K562 (cell line): ENCODE measurements around the gene NFAM1. TPM values are rescaled to one million over a fixed set of nuclear protein-coding genes. Genes with fewer than 3 reads are reported as not detected.

Experiments used
- ATAC-seq: fragments of 200-7000 bp; cut with Tn5 transposase; 3 replicates; pipeline ENCODE4 v1.9.1; 2020; ENCODE audit warnings: moderate library complexity
- BruUV-seq: library from RNA; stranded (reverse); fragments of 400-500 nt; replicated peaks from 2 replicates; lab custom pipeline; 2021; lab: Mats Ljungman, UMichigan
- CTCF ChIA-PET: fragments of 300-600 bp; formaldehyde crosslinking; extraction: SDS; loops from one replicate; lab custom pipeline; 2021; ENCODE audit warnings: low intra/inter-chr PET ratio; lab: Yijun Ruan, JAX
- POLR2A ChIA-PET: fragments of 300-600, 350-650 bp; sonication (Branson Sonifier 250); formaldehyde crosslinking; extraction: SDS; loops from one replicate; lab custom pipeline; 2021; ENCODE audit warnings: antibody characterized with exemption, inconsistent platforms; lab: Yijun Ruan, JAX
- DNase-seq, 4 experiments: peaks; one replicate each; pipeline versions ENCODE4 v3.0.0 to v3.0.0-alpha.2; 2011 to 2018; ENCODE audit warnings: low spot score in 3 of 4, mixed read lengths in 3 of 4; ENCODE audit errors: extremely low read depth in 1 of 4
- FAIRE-seq: peaks from 2 replicates; lab custom pipeline; 2011; peaks lifted over from hg19 to GRCh38; lab: Jason Lieb, UNC
- H2AFZ ChIP-seq: 2 replicates; pipeline ENCODE4 v1.6.0; 2011; ENCODE audit warnings: low read depth, low read length, control low read depth, inconsistent platforms
- H3K27ac ChIP-seq: fragments of 200-600 bp; 3 replicates; pipeline ENCODE4 v1.8.0; 2011; ENCODE audit warnings: low read depth, mild to moderate bottlenecking, control low read depth, inconsistent platforms, low read length, moderate library complexity, mixed read lengths; ENCODE audit errors: extremely low read depth
- H3K27me3 ChIP-seq, 2 experiments: fragments of 300-600 bp in 1 of 2; 2 replicates in 1 of 2; 3 replicates in 1 of 2; pipeline versions ENCODE4 v1.6.0 to v1.8.0; 2011; ENCODE audit warnings: inconsistent platforms in 2 of 2, low read length in 2 of 2, mild to moderate bottlenecking in 1 of 2, mixed read lengths in 1 of 2, moderate library complexity in 1 of 2; ENCODE audit not compliant: control insufficient read depth in 2 of 2, insufficient read depth in 2 of 2
- H3K36me3 ChIP-seq: fragments of 300-600 bp; 3 replicates; pipeline ENCODE4 v1.8.0; 2011; ENCODE audit warnings: mild to moderate bottlenecking, low read length, inconsistent platforms; ENCODE audit not compliant: control insufficient read depth, insufficient read depth
- H3K4me1 ChIP-seq, 2 experiments: fragments of 200-600 bp in 1 of 2; replicated peaks in 1 of 2; 2 replicates in 1 of 2; 3 replicates in 1 of 2; pipeline versions ENCODE4 v1.5.1 to v1.8.0; 2011; ENCODE audit warnings: inconsistent platforms in 2 of 2, low read length in 2 of 2, mild to moderate bottlenecking in 1 of 2, mixed read lengths in 1 of 2, moderate library complexity in 1 of 2; ENCODE audit not compliant: control insufficient read depth in 2 of 2, insufficient read depth in 2 of 2
- H3K4me2 ChIP-seq: 2 replicates; pipeline ENCODE4 v1.6.1; 2011; ENCODE audit warnings: low read length, control low read depth, inconsistent platforms, mixed read lengths; ENCODE audit not compliant: insufficient read depth
- H3K4me3 ChIP-seq: fragments of 200-600 bp; sonication (generic), shearing (Covaris generic); 2 replicates; pipeline ENCODE4 v1.5.1; 2016; ENCODE audit warnings: control low read depth, inconsistent platforms
- H3K79me2 ChIP-seq: fragments of 200-600 bp; 3 replicates; pipeline ENCODE4 v1.8.0; 2011; ENCODE audit warnings: low read length, inconsistent platforms; ENCODE audit not compliant: control insufficient read depth, insufficient read depth
- H3K9ac ChIP-seq, 2 experiments: 2 replicates each; pipeline versions ENCODE4 v1.6.0 to v1.6.1; 2011; ENCODE audit warnings: low read depth in 2 of 2, low read length in 2 of 2, control low read depth in 1 of 2, inconsistent platforms in 1 of 2, mild to moderate bottlenecking in 1 of 2, mixed read lengths in 1 of 2; ENCODE audit not compliant: insufficient read depth in 1 of 2
- H3K9me1 ChIP-seq: one replicate; pipeline ENCODE4 v1.6.0; 2011; ENCODE audit warnings: inconsistent platforms, mild to moderate bottlenecking, low read length, moderate library complexity; ENCODE audit not compliant: control insufficient read depth, insufficient read depth
- H3K9me3 ChIP-seq: replicated peaks from 2 replicates; pipeline ENCODE4 v1.5.1; 2011; ENCODE audit warnings: low read depth, low read length, inconsistent platforms; ENCODE audit not compliant: control insufficient read depth, insufficient read depth
- H4K20me1 ChIP-seq: replicated peaks from 2 replicates; pipeline ENCODE4 v1.6.1; 2011; ENCODE audit warnings: low read length, inconsistent platforms, mixed read lengths; ENCODE audit not compliant: control insufficient read depth, insufficient read depth
- CBX2 ChIP-seq: fragments of 200-600 bp; sonication (generic); IDR thresholded peaks from one replicate; pipeline ENCODE4 v1.6.1; 2012; ENCODE audit warnings: mild to moderate bottlenecking, low read length, inconsistent platforms; ENCODE audit not compliant: insufficient read depth, poor library complexity, severe bottlenecking
- CBX8 ChIP-seq: fragments of 200-600 bp; sonication (generic); IDR thresholded peaks from 2 replicates; pipeline ENCODE4 v1.6.1; 2012; ENCODE audit warnings: borderline replicate concordance, mixed run types, low read depth, mild to moderate bottlenecking, moderate library complexity, mixed read lengths, low read length, control low read depth, inconsistent platforms; ENCODE audit not compliant: poor library complexity, severe bottlenecking; ENCODE audit errors: extremely low read depth
- COPS2 ChIP-seq: fragments of 450-650 bp; conservative IDR thresholded peaks from 2 replicates; pipeline ENCODE4 v1.6.1; 2016; ENCODE audit warnings: mild to moderate bottlenecking, moderate library complexity
- HMBOX1 ChIP-seq: sonication (generic); IDR thresholded peaks from 2 replicates; pipeline ENCODE4 v1.6.1; 2016
- JUN ChIP-seq, 2 experiments: sonication (generic) in 1 of 2; formaldehyde crosslinking in 1 of 2; IDR thresholded peaks; 2 replicates each; pipeline versions ENCODE4 v1.6.1 to v1.8.0; 2012 to 2022; ENCODE audit warnings: borderline replicate concordance in 2 of 2, mild to moderate bottlenecking in 2 of 2, improper control_type of control experiment in 1 of 2, low read depth in 1 of 2, low read length in 1 of 2, missing genetic modification reagents in 1 of 2
- KAT2B ChIP-seq: IDR thresholded peaks from one replicate; pipeline ENCODE4 v1.6.1; 2012; ENCODE audit warnings: low read depth, mild to moderate bottlenecking, control low read depth, inconsistent platforms, low read length, moderate library complexity
- NR3C1 ChIP-seq: sonication (generic); formaldehyde crosslinking; IDR thresholded peaks from 2 replicates; pipeline ENCODE4 v1.8.1; 2022; ENCODE audit warnings: missing genetic modification reagents
- PTRF ChIP-seq: fragments of 450-650 bp; IDR thresholded peaks from 2 replicates; pipeline ENCODE4 v1.6.1; 2016; ENCODE audit warnings: mild to moderate bottlenecking, missing genetic modification characterization, missing compliant biosample characterization
- RBM15 ChIP-seq: fragments of 200-400 bp; formaldehyde crosslinking; IDR thresholded peaks from 2 replicates; pipeline ENCODE4 v1.6.1; 2018; ENCODE audit warnings: mild to moderate bottlenecking, low read length, moderate library complexity; ENCODE audit not compliant: insufficient read depth
- ZFP30 ChIP-seq: fragments of 250-450 bp; sonication (Bioruptor Pico); IDR thresholded peaks from 2 replicates; pipeline ENCODE4 v1.8.0; 2022; ENCODE audit warnings: moderate library complexity, mild to moderate bottlenecking, inconsistent platforms, borderline replicate concordance
- ZNF146 ChIP-seq: IDR thresholded peaks from one replicate; pipeline ENCODE4 v1.6.1; 2018; ENCODE audit warnings: missing compliant biosample characterization; ENCODE audit not compliant: unreplicated experiment
- ZNF24 ChIP-seq: fragments of 450-650 bp; IDR thresholded peaks from 2 replicates; pipeline ENCODE4 v1.6.1; 2016
- ZNF778 ChIP-seq: fragments of 450-650 bp; formaldehyde crosslinking; IDR thresholded peaks from 2 replicates; pipeline ENCODE4 v1.4.0; 2020; ENCODE audit warnings: mild to moderate bottlenecking, moderate library complexity
- WGBS: fragments of 100-300 bp; shearing (Covaris generic); methylation state at CpG from one replicate; pipeline ENCODE4 v1.1.6; 2016; ENCODE audit warnings: low coverage, mixed read lengths; ENCODE audit not compliant: insufficient coverage; ENCODE audit errors: missing lambda C conversion rate; 5-methylcytosine and 5-hydroxymethylcytosine counted together
- in situ Hi-C: fragments of 300-500 bp; cut with MboI; formaldehyde crosslinking; loops from 4 replicates; pipeline ENCODE4 v1.15.0; 2018; ENCODE audit warnings: inconsistent platforms, mixed read lengths
- intact Hi-C: fragments of 100-400 bp; cut with micrococcal nuclease; formaldehyde crosslinking; loops from 2 replicates; pipeline ENCODE4 v1.14.2; 2022
- polyA plus RNA-seq, 8 experiments: library from polyadenylated mRNA; depleted of rRNA in 4 of 8; stranded (reverse) in 5 of 8; unstranded in 3 of 8; fragments of >200 nt; fragmentation: Nextera tagmentation in 2 of 8; fragmentation: Illumina TruSeq in 1 of 8; extraction: Ambion mirVana in 2 of 8; extraction: Trizol in 1 of 8; gene quantifications; 2 replicates each; pipeline versions ENCODE4 v1.2.1 to v1.2.3, GENCODE V29; 2011 to 2014; ENCODE audit warnings: inconsistent platforms in 1 of 8, missing spikeins in 1 of 8
- total RNA-seq, 7 experiments: library from RNA; depleted of rRNA in 6 of 7; stranded (reverse); fragments of >200 nt in 6 of 7; fragmentation: Illumina TruSeq in 2 of 7; extraction: Trizol in 2 of 7; gene quantifications; 2 replicates each; pipeline versions ENCODE4 v1.2.1 to v1.2.3, GENCODE V29; 2011 to 2021; ENCODE audit warnings: low replicate concordance in 1 of 7

NFAM1 gene
- total and polyA plus RNA-seq, 9 of the 15 experiments (the other 6 are each of a cell fraction or from before 2014, with no cell fraction given): 0.01 to 0.18 (median 0.03) TPM; not detected in 5

- ATAC-seq: no peak
- TF ChIP-seq CBX2 (no peak), ZNF146 (CRISPR knock-in tag) (no peak), ZNF24 (peak; percentile 51; the same call in 1 of the 2 replicates)
- Histone ChIP-seq H3K9ac (no peak overlapping the region), H4K20me1 (peaks cover 9% of the 10 kb centered on the region; the same call in 1 of the 2 replicates), H3K4me2 (no peak overlapping the region), H3K36me3 (no peaks in the 10 kb centered on the region), H3K4me1 (peaks cover 0 to 27% of the 10 kb centered on the region in 2 experiments; a peak in 2 of 5 replicates), H2AFZ (no peak overlapping the region), H3K79me2 (no peaks in the 10 kb centered on the region), H3K4me3 (no peak overlapping the region), H3K27ac (no peak overlapping the region), H3K9me3 (no peaks in the 10 kb centered on the region), H3K9me1 (no peaks in the 10 kb centered on the region), H3K27me3 (peaks cover 0 to 8% of the 10 kb centered on the region in 2 experiments; a peak in 3 of 5 replicates)
- WGBS: 74% methylated on average over 3 of the region's 3 CpGs
- FAIRE-seq: no peak
- no peak for DNase-seq
- ChIA-PET CTCF (no interaction called here), POLR2A (no interaction called here)
- BruUV-seq: no TSS peak
- intact Hi-C loops: no loop called here
- in situ Hi-C loops: no loop called here
Measured at GRCh38 chr22:42340150-42340549, 92.1 kb downstream of the NFAM1 start.

- WGBS: 15% methylated on average over 13 of the region's 21 CpGs
- H3K27me3 ChIP-seq: peaks cover 0 to 13% of the 10 kb centered on the region in 2 experiments; a peak in 3 of 5 replicates
- peaks cover 0 to 20% of the 10 kb centered on the region in 2 experiments; a peak in 2 of 5 replicates for H3K4me1 ChIP-seq
- no peaks in the 10 kb centered on the region for H3K36me3 ChIP-seq
- no peak overlapping the region for H3K27ac ChIP-seq
- in situ Hi-C loops: no loop called here
- H3K9ac ChIP-seq: no peak overlapping the region
- DNase-seq (no peak), ATAC-seq (no peak), FAIRE-seq (no peak)
- BruUV-seq: no TSS peak
- ChIA-PET POLR2A (interaction anchor here (0.7 to 1.1 kb wide), 2 partner anchors 9 to 11 kb away, joined by 3 to 5 read pairs; no protein-coding TSS in a partner anchor), CTCF (no interaction called here)
- intact Hi-C loops: no loop called here
- H3K79me2 ChIP-seq: no peaks in the 10 kb centered on the region
- peaks cover 9% of the 10 kb centered on the region; the same call in 1 of the 2 replicates for H4K20me1 ChIP-seq
- no peak overlapping the region for H3K4me3 ChIP-seq
- no peak overlapping the region for H3K4me2 ChIP-seq
- H3K9me1 ChIP-seq: no peaks in the 10 kb centered on the region
- no peaks in the 10 kb centered on the region for H3K9me3 ChIP-seq
- no peak overlapping the region for H2AFZ ChIP-seq
- TF ChIP-seq RBM15: no peak
- no peak for TF ChIP-seq NR3C1 (CRISPR knock-in tag)
- no peak for TF ChIP-seq JUN (IDR thresholded peaks at IDR 0.05; ENCODE audit: borderline replicate concordance, low read depth, low read length)
- no peak for TF ChIP-seq JUN (CRISPR knock-in tag; IDR thresholded peaks at IDR 0.05; ENCODE audit: borderline replicate concordance)
- TF ChIP-seq KAT2B: no peak
- no peak for TF ChIP-seq ZNF778 (CRISPR knock-in tag)
- no peak for TF ChIP-seq CBX8
- TF ChIP-seq PTRF: no peak
- TF ChIP-seq ZFP30 (CRISPR knock-in tag): no peak
- no peak for TF ChIP-seq HMBOX1
- TF ChIP-seq COPS2: no peak
Measured at GRCh38 chr22:42338479-42338878, 93.7 kb downstream of the NFAM1 start.
